ENCODE results near the gene FMN1. TPM values are rescaled to one million over a fixed set of nuclear protein-coding genes. Genes with fewer than 3 reads are reported as not detected.

The FMN1 gene
- total RNA-seq, 1 donor from 2014 or later: 1.6 TPM

DNA sequence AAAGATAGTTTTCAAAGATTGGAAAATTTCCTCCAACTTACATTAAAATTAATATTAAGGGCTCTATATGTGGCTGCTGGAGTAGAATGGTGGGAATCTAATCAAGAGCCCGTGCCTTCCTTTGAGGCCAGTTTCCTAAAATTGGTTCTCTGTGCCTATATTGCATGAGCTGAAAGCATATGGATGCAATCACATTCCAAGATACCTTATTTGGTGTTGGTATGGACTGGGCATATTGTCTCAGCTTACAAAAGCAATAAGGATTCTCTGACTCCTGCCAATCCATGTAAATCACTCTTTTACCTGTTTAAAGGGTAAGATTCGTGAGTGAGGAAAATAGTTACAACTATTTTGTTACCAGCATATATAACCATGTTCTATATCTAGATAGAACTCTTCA, 365.1 kb downstream of the FMN1 start:
- Mint-ChIP-seq H3K27me3 (ENCODE audit: low read depth) (peaks cover 4% of the 10 kb centered on the region), H3K4me3 (no peak overlapping the region), H3K4me1 (peaks cover 4% of the 10 kb centered on the region), H3K36me3 (no peaks in the 10 kb centered on the region), H3K27ac (no peak overlapping the region), H3K9me3 (no peaks in the 10 kb centered on the region)
- TF ChIP-seq, protein P1, sequence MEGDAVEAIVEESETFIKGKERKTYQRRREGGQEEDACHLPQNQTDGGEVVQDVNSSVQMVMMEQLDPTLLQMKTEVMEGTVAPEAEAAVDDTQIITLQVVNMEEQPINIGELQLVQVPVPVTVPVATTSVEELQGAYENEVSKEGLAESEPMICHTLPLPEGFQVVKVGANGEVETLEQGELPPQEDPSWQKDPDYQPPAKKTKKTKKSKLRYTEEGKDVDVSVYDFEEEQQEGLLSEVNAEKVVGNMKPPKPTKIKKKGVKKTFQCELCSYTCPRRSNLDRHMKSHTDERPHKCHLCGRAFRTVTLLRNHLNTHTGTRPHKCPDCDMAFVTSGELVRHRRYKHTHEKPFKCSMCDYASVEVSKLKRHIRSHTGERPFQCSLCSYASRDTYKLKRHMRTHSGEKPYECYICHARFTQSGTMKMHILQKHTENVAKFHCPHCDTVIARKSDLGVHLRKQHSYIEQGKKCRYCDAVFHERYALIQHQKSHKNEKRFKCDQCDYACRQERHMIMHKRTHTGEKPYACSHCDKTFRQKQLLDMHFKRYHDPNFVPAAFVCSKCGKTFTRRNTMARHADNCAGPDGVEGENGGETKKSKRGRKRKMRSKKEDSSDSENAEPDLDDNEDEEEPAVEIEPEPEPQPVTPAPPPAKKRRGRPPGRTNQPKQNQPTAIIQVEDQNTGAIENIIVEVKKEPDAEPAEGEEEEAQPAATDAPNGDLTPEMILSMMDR (IDR thresholded peaks at IDR 0.05; ENCODE audit: unreplicated experiment): no peak
- DNase-seq (ENCODE audit: low spot score in 2 of 2, unreplicated experiment in 2 of 2): no peak

- Mint-ChIP-seq H3K4me3 (no peak overlapping the region), H3K27ac (no peak overlapping the region), H3K4me1 (peaks cover 4% of the 10 kb centered on the region), H3K36me3 (no peaks in the 10 kb centered on the region), H3K27me3 (ENCODE audit: low read depth) (peaks cover 3% of the 10 kb centered on the region), H3K9me3 (no peaks in the 10 kb centered on the region)
- TF ChIP-seq, protein P1 (IDR thresholded peaks at IDR 0.05; ENCODE audit: unreplicated experiment): no peak
- DNase-seq (ENCODE audit: low spot score in 2 of 2, unreplicated experiment in 2 of 2): no peak
Measured at GRCh38 chr15:32828507-32829186, 365.9 kb downstream of the FMN1 start.

- DNase-seq (ENCODE audit: low spot score in 2 of 2, unreplicated experiment in 2 of 2): no peak
- Mint-ChIP-seq H3K4me1 (peaks cover 4% of the 10 kb centered on the region), H3K9me3 (no peaks in the 10 kb centered on the region), H3K36me3 (no peaks in the 10 kb centered on the region), H3K27me3 (ENCODE audit: low read depth) (no peaks in the 10 kb centered on the region), H3K4me3 (no peak overlapping the region), H3K27ac (no peak overlapping the region)
- TF ChIP-seq, protein P1 (IDR thresholded peaks at IDR 0.05; ENCODE audit: unreplicated experiment): no peak
Measured at GRCh38 chr15:32826685-32827084, 367.8 kb downstream of the FMN1 start.

DNA sequence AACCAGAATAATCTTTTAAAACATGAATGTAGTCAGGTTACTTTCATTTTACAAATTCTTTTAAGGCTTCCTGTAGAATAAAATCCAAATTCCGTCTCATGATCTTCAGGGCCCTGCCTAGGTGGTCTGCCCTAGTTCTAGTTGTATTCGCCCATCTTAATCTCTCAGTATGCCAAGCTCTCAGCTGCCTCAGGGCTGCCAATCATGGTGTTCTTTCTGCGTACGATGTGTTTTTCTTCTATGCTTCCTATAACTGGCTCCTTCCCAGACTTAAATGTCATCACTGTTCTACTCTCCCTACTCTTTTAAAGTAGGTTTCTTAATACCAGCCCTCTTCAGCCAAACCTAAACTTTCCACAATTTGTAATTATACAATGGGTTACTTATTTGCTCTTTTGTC, 369.3 kb downstream of the FMN1 start:
- Mint-ChIP-seq H3K9me3 (no peaks in the 10 kb centered on the region), H3K4me3 (no peak overlapping the region), H3K36me3 (no peaks in the 10 kb centered on the region), H3K4me1 (peaks cover 4% of the 10 kb centered on the region), H3K27ac (no peak overlapping the region), H3K27me3 (ENCODE audit: low read depth) (no peaks in the 10 kb centered on the region)
- TF ChIP-seq, protein P1 (IDR thresholded peaks at IDR 0.05; ENCODE audit: unreplicated experiment): no peak
- DNase-seq (ENCODE audit: low spot score in 2 of 2, unreplicated experiment in 2 of 2): no peak

DNA sequence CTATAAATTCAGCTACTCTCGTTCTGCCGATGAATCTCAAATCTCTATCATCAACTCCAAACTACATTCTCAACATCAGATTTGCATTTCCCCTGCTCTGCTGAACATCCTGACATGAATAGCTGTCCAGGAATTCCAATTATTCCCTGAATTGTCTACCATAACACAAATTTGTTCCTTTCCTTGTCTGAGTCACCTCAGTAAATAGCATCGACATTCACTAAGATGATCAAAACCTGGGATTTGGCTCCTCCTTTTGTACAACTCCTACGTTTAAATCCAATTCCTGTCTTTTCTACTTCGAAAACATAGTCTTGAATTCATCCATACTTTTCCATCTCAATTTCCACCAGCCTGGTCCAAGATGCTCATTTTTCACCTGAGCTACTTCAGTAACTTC, 369.7 kb downstream of the FMN1 start:
- H3K4me3 Mint-ChIP-seq: no peak overlapping the region
- no peak overlapping the region for H3K27ac Mint-ChIP-seq
- H3K36me3 Mint-ChIP-seq: no peaks in the 10 kb centered on the region
- no peak for DNase-seq (ENCODE audit: low spot score in 2 of 2, unreplicated experiment in 2 of 2)
- TF ChIP-seq, protein P1 (IDR thresholded peaks at IDR 0.05; ENCODE audit: unreplicated experiment): no peak
- H3K27me3 Mint-ChIP-seq (ENCODE audit: low read depth): no peaks in the 10 kb centered on the region
- H3K4me1 Mint-ChIP-seq: peaks cover 7% of the 10 kb centered on the region
- H3K9me3 Mint-ChIP-seq: no peaks in the 10 kb centered on the region

Measured in mesothelial cell of epicardium (in vitro differentiated cells).